RCC 7860 (cell line): ENCODE data around the gene ADARB1.
A peak's percentile ranks its signal among the peaks of the same experiment; 100 is the strongest.

Source experiments
- DNase-seq: peaks from one replicate; pipeline ENCODE4 v3.0.0-alpha.2; 2015; ENCODE audit warnings: low spot score
- FAIRE-seq: peaks from 2 replicates; lab custom pipeline; 2012; peaks lifted over from hg19 to GRCh38; lab: Jason Lieb, UNC

ADARB1 gene

DNA sequence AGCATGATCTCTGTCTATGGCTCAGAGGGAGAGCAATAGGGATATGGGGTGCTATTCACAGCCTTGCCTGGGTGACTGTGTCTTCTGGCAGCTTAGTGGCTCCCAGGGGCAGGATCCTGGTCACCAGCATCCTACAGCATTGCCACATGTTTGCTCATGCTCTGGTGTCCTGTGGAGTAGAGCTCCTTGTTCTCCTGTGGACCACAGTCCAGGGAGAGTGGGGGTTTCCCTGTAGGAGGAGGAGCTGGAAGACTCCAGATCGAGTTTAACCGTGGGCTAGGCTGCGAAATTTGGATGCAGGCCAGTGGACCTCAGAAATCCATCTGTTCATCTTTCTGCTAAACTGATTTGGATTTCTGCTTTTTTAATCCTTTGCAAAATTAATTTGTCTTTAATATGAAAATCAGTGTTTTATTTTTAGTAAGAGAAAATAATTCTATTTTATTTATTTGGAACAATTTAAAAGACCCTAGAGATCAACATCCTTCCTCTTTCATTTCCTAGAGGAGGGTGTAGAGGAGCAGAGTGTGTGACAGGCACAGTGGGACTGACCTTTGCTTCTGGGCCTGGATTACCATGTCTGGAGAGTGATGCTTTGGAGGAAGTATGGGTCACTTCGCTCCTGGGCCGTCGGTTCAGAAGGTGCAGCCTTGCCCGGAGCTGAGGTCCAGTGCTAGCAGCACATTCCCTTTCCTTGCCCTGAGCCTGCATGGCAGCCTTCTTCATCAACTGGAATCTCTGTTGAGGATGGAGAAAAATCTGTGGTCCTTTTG, 17.4 kb downstream of the ADARB1 start:
- no peak for DNase-seq
- no peak for FAIRE-seq

DNA sequence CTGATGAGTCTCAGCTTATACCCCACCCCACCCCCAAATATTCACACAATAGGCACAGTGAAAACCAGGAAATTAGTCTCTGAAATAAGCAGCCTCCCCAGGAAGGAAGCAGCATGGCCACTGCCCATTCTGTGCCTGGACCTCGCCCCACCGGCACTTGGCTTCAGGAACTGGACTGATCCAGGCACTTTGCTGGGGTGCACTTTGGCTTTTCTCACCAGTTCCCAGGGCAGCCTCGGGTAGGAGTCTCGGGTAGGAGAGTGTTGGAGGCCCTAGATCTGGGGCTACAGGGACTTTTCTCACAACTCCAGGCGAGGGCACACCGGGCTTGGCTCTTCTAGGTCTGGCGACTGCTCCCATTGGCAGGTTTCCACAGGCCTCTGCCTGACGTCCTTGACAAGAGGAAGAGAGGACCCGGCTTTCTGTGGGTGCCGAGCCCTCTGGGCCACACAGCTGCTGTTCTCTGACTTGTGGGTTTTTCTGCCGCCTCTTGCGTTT, 18.7 kb downstream of the ADARB1 start:
- no peak for FAIRE-seq
- DNase-seq = no peak

DNA sequence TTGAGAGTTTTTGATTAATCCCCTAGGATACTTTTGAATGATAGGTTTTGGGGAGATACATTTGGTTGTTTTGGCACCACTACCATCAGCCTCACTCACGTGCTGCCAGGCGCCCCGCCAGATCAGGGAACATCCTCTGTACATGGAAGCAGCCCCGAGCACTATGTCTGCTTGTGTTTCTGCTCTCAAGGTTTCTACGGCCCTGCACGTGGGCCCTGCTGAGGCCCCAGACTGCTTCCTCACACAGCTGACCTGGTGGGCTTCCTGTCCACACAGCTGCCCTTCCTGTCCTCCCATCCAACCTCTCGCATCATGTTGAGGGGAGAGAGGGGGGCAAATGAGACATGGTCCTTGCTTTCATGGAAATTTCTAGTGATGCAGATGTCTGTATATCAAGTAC, 20.0 kb downstream of the ADARB1 start:
- FAIRE-seq = no peak
- DNase-seq = no peak

DNA sequence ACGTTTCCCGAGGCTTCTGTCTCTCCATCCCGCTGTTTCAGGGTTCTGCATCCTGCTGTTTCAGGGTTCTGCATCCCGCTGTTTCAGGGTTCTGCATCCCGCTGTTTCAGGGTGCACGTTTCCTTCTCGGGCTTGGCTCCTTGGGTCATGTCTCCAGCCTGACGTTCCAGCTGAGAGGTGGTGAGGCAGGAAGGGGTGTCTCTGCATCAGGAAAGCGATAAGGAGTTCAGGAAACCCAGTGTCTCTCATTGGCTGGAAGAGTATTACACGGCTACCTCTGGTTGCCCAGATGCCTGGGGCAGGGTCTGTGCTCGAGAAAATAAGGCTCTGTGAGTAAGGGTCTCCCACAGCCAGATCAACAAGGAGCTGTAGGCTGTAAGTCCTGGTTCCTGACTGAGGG, 21.1 kb downstream of the ADARB1 start:
- DNase-seq (no peak), FAIRE-seq (no peak)

DNA sequence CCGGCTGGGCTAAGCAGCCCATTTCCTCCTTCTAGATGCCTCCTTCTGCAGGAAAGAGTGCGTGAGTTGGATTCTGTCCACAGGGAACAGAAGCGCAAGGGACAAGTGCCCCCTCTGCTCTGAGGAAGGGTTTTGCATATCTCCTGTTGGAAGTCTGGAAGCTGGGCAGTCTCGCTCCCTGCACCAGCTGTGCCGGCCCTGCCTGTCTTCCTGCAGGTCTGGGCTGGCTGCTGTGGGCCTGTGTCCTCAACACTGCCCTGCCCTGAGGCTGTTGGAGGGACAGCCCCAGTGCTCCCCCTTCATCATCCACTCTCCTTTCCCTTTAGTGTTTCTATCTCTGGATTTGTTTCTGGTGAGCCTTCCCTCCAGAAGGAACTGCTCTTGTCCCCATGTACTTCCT, 21.8 kb downstream of the ADARB1 start:
- FAIRE-seq (no peak), DNase-seq (no peak)

DNA sequence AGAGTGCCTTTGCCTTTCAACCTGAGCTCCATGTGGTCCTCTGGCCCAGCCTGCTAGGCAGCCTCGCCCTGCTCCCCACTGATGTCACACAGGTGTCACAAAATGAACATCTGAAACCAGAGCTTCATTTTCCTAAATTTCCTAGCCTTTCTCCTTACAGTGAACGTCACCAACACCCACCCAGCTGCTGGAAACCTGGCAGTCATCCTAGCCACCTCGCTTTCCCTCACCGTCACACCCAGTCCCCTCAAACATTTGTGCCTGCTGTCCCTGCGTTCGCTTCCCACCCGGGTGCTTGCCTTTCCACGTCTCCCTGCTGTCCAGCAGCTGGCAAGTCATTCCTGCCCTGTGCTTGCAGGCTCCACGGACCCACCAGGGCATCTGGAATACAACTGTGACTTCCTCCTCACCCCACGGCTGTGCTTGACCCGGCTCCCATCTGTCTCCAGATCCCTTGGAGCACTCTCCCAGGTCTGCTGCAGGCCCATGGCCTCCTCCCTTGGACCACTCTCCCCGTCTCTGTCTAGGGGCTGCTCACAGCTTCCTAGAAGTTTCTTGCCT, 23.5 kb downstream of the ADARB1 start:
- DNase-seq (no peak), FAIRE-seq (no peak)

DNA sequence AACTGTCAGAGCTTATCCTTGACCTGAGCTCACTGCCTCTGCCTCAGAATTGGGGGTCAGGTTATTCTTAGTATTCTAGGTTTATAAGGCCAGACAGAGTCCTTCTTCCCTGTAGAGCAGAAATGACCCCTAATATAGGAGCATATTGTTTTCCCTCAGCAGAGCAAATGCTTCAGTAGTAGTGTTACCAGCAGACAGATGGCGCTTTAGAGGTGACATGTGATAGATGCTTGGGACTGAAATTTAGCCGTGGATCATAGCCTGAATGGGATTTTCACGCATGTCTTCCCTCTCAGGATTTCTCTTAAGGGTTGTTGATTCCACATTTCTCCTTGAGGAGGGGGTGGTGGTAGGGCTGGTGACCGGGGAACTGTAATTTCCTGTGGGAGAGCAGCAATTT, 24.5 kb downstream of the ADARB1 start:
- no peak for FAIRE-seq
- no peak for DNase-seq

DNA sequence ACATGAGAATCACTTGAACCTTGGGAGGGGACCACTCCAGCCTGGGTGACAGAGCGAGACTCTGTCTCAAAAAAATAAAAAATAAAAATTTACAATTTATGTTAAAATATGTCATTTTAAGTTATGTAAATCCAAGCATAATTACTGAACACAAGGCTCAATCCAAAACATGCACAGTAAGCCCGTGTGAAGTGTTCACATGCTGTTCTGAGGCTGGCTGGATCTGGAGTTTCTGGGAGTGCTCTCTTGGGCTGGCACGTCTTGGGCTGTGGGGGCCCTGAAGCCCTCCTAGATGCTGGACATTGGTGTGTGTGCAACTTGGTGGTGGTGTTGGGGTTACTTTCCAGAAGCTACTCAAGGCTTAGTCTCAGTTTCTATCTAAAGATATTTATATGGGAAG, 25.2 kb downstream of the ADARB1 start:
- FAIRE-seq (no peak), DNase-seq (no peak)

DNA sequence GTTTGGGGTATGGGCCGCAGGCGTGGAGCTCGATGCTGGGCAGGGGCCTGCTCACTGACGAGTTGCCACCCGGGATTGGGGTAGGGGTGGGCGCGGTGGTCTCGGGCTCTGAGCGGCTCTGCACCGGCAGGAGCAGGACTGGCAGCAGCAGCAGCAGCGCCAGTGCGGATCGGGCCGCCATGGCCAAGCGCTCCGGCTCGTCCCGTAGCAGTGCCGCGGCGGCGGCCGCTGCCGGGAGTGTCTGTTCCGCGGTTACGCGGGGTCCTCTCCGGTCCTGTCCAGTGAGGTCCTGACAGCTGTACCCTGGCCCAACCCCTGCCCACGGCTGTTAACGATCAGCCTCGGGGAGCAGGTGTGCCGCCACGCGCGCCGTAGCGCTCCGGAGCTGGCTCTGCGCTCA, 26.5 kb downstream of the ADARB1 start:
- DNase-seq (no peak), FAIRE-seq (no peak)

DNA sequence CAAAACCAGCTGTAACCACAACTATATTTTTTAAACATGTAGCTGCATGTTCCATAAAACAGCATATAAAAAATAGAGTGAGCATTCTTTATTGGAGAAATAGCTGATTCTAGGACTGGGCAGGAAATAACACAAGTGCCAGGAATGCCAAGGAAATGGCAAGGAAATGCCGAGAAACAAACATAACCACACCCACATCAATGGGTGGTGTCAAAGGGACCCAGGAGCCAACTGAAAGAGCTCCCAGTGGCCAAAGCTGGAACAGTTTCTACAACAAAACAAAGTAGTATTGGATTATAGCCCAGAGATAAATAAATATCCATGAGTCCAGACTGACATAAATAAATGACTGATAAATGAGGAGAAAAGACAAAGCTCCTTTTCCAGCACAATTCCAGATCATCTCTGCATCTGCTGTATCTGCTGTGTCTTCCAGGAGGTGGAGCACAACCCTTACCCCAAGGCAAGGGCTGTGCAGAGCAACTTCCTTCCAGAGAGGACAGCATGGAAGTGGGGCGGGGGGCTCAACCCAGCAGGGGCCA, 28.1 kb downstream of the ADARB1 start:
- FAIRE-seq (no peak), DNase-seq (no peak)

DNA sequence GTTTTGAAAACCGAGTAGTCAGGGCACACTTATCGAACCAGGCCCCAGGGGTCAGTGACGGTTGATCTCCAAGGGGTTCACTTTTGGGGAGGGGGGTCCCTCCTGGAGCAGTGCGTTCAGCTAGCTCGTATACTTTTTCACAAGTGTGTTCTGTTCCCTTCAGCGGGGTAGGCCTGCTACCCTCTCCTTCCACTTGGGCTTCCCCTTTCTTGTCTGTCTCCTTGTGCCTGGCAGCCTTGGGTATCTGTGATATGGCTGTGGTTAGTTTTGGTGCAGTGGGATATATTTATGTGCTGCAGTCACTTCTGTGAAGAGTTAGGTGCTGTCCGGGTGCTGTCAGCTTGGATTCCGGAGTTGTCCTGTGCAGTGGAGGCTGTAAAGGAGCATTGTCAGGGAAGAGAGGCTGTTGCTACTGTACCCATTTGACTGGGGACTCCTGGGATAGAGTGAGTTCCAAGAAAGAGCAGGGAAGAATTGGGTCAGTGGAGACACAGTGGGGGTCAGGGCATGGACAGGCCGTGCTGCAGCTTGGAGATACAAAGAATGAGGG, 29.7 kb downstream of the ADARB1 start:
- no peak for DNase-seq
- no peak for FAIRE-seq

DNA sequence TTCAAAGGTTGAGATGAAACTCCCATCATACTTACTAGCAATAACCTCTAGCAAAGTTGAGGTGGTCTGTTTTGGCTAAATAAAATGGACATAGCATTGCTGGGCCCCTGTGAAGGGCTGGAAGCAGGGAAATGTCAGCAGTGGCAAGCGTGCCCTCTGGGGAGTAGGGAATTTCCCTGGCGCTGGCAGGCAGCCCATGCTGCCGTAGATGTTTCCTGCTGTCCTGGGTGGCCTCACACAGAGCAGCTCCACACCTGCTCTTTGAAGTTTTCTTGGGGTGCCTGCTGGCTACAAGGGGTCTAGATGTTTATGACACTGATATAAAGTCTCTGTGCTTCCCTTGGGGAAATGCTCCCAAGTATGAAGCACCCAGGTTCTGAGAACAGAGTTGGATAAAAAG, 30.2 kb downstream of the ADARB1 start:
- DNase-seq = peak; percentile 8
- FAIRE-seq = no peak

DNA sequence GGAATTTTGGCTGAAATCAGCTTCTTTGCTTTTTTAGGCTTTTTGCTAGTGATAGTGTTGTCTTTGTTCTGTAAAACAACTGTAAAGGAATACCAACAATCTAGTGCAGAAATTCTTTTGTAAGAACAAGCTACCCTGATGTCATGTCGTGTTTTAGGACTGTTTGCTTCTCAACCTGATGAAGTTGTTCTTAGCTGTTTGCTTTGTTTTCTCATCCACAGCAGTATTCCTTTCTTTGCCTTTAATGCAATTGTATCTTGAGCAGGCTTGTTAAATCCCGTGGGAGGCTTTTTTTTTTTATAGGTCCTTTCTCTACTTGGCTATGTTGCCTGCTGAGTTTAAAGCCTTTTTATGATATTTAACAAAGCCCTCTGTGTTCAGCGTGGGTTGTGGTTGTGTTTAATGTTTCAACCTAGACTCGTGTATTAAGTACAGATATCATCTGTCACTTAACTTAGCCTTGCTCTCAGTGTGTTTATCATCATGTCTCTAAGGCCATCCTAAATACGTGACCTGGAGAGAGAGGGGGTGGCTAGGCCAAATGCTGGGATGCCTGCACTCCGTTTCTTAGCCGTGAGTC, 31.6 kb downstream of the ADARB1 start:
- FAIRE-seq (no peak), DNase-seq (no peak)

DNA sequence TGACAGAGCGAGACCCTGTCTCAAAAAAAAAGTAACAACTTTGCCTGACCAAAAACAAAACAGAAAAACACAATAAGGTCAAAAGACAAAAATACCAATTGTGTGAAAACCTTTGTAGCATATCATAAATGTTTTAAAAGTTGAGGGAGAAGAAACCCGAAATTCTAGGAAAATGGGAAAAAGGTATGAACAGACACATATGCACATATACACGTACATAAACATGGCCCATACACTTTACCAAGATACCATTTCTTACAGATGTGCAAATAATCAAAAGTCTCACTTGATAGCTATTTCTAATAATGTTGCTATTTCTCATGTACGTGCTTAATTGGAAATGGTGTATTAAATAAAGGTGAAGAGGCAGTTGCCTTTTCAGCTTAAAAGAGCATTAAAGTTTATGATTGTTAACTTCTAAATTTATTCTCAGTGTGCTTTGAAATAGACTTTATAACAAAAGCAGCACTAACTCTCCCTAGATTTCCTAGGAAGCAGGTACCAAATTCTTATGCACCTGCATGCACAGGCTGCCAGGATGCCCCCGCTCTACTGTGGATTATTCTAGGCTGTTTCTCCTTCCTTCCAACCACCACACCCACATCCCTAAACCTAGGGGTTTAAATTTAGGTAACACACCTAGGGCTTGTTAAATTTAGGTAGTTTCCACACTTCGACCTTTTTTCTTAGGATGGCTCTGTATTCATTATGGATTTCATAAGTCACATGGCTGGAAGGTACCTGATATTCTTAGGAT, 33.8 kb downstream of the ADARB1 start:
- no peak for FAIRE-seq
- DNase-seq = no peak

DNA sequence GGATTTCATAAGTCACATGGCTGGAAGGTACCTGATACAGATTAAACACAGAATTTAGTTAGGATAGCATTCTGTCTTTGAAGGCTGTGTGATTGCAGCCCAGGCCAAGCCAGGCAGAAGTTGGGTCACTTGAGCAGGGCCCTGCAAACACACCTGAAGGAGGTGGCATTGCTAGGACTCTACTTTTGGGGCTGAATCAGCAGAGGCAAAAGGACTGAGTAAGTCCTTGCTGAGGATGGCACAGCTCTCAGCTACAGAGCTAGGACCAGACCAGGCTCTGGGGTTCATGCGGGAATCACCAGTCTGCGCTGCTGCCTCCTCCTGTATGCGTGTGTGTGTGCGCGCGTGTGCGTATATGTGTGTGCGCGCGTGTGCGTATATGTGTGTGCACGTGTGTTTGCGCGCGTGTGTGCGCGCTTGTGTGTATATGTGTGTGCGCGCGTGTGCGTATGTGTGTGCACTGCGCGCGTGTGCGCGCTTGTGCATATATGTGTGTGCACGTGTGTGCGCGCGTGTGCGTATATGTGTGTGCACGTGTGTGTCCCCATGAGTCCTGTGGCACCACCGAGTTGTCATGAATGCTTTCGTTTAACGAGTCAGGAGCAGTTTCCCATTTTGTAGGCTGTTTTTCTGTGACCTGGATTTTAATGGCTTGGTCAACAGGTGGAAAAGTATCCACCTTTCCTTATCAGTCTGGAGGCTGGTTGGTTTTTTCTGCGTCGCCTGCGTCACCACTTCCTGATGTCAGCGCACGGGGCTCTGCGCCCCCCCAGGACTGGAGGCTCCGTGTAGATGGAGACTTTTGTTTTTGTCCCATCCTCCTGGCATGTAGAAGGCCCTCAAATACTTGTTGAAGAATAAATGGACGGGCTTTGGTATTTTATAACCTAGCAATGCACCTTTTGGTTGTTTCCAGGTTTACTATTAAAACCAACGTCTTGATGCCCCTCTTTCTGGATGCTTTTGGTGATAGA, 34.7 kb downstream of the ADARB1 start:
- FAIRE-seq = no peak

DNA sequence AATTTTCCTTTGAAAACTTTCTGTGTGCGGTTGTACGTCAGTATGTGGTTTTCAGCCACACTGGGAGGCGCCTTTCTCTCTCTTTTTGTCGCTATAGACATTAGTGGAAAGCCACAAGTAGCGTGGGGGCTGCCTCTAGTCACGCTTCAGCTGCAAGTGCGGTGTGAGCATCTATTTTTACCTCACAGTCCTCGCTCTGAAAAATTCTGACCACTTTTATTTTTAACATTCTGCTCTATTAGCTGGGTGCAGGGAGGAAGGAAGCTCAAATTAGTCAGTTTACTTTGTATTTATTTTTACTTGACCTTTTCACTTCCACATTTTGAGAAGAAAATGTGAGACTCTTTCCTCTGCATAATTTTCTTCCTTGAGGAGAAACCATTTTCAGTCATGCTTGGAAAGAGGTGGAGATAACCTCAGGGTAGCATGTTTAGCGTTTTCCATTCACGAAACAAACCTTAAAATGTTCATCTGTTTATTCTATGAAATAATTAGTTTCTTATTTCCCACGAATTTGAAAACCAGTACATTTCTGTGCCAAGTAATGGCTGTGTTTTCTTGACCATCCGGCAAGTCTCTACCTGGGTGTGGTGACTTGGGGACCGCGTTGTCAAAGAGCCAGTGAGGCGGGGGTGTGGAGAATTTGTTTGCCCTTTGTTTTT, 35.6 kb downstream of the ADARB1 start:
- DNase-seq (peak; percentile 64), FAIRE-seq (peak; percentile 81)

More for the DNA sequence above, 34.7 kb downstream of the ADARB1 start:
- DNase-seq = no peak

DNA sequence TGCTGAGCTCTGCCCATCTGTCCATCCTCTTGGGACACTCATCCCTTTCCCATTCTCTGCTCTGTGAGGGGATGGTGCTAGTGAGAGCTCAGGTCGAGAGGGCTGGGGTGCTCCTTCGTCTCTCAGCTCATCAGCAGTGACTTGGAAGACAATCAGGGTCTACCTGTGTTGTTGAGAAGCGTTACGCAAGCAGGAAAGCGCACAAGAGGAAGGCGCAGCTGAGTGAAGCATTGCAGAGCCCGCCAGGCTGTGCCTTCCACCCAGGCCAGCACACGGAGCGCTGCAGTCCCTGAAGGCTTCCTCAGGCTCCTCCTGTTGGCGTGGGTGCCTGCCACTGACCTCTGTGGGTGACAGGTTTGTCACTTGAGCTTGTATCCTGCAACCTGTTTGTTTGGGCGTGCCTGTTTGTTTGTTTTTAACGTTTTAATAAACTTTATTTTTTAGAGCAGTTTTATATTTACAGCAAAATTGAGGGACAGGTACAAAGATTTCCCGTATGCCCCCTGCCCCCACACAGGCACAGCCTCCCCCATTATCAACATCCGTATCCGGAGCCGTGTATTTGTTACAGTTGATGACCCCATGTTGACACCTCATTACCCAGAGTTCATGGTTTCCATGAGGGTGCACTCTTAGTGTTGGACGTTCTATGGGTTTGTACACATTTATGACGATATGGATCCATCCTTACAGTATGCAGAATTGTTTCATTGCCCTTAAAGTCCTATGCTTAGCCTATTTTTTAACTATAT, 36.7 kb downstream of the ADARB1 start:
- FAIRE-seq (no peak), DNase-seq (no peak)

DNA sequence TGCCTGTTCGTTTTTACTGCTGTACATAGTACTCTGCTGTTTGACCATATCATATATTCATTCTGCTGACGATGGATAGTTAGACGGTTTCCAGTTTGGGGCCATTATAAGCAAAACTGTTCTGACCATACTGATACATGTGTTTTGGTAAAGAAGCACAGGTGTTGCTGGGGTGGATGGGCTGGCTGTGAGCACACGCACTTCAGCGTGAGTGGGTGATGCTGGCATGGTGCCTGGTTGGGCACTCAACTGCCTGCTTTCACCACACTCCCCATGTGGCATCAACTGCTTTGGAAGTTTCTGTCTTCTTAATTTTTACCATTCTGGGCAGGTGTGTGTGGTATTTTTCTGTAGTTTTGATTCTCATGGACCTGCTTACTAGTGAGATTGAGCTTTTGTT, 37.3 kb downstream of the ADARB1 start:
- DNase-seq (no peak), FAIRE-seq (no peak)

DNA sequence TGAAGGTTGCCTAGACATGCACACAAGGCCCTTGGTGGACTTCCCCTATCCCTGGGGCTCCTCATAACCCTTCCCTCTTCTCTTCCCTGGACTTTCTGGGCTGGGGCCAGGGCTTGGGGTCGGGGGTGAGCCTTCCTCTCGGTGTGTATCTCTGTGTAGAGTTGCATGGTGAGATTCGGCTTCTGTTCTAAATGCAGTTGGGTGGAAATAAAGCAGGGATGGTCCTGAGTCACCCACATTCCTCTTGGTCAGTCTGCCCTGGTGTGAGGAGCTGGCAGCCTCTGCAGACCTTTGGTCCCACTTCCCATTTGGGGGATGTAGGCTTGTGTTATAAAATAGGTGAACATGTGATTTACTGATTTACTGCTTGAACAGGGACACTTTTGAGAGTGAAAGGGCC, 38.0 kb downstream of the ADARB1 start:
- FAIRE-seq = peak; percentile 45

More for the DNA sequence above, 38.0 kb downstream of the ADARB1 start:
- peak; percentile 33 for DNase-seq
